Transverse colon (tissue), 3 donors: Measurements from ENCODE around the gene PDK2.

Source experiments
- CTCF ChIP-seq, 5 experiments: fragments of 200-600 bp in 3 of 5; fragments of 450-650 bp in 2 of 5; sonication (generic) in 3 of 5; IDR thresholded peaks; 1 replicate in 2 of 5; 2 replicates in 3 of 5; pipeline ENCODE4 v1.5.1; 2016 to 2017; ENCODE audit warnings: antibody characterized with exemption in 5 of 5, inconsistent platforms in 3 of 5, mild to moderate bottlenecking in 2 of 5, moderate library complexity in 1 of 5
- POLR2A ChIP-seq: fragments of 450-650 bp; IDR thresholded peaks from one replicate; pipeline ENCODE4 v1.6.1; 2016; ENCODE audit warnings: antibody characterized with exemption, mild to moderate bottlenecking, moderate library complexity

DNA sequence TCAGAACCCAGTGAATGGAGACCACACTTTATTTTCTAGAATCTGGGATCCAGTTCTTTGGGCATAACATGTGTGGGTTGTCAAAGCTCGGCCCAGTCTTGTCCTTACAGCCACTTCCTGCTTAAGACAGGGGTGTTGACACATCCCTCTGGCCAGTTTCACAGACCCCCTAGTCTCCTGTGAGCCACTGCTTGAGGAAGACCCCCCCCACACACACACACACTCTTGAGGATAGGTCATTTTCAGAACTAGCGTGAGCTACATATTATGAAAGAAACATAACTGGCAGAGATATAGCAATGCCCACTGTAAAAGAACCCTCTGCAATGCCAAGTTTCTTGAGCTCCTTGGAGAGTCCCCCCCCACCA is 3.2 kb upstream of the PDK2 start:
- no peak for TF ChIP-seq CTCF (IDR thresholded peaks at IDR 0.05)
- TF ChIP-seq POLR2A = no peak
